Breast epithelium (tissue), 3 donors: ENCODE results near the gene GADD45G.

Experiments
- CTCF ChIP-seq, 3 donors: fragments of 450-650 bp; IDR thresholded peaks; one replicate each; pipeline ENCODE4 v1.5.1; 2016 to 2017; ENCODE audit warnings: antibody characterized with exemption in 3 of 3, mild to moderate bottlenecking in 3 of 3, moderate library complexity in 3 of 3
- POLR2AphosphoS5 ChIP-seq, 3 donors: sonication (generic); formaldehyde crosslinking; IDR thresholded peaks; one replicate each; pipeline ENCODE4 v1.6.1; 2017; ENCODE audit warnings: antibody characterized with exemption in 3 of 3

- TF ChIP-seq CTCF (IDR thresholded peaks at IDR 0.05) (no peak), POLR2AphosphoS5 (IDR thresholded peaks at IDR 0.05) (no peak)
These were observed 16.4 kb upstream of the GADD45G start for GRCh38 chr9:89588271-89588879.
